ENCODE measurements around the gene CUTC.
"Not testable (repeated sequence)": the region's sequence is repeated elsewhere in the genome, so short reads cannot be mapped to it uniquely, and the experiment has no call there.

The CUTC gene

DNA sequence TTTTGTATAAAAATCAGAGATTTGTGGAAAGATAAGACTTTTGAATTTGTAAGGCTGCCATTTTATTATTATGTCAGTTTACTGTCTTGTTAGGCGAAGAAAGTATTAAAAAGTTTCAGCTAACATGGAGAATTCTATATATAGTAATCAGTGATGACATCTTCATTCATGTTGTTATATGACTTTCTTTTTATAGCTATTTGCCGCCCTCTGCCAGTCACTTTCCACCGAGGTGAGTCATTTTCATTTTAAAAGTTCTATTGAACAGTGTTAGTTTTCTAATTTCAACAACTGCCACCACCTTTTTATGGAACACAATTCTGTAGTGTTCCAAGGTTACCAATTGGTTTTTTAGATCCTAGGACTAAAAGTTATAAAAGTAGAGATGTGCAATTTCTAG, 11.8 kb downstream of the CUTC start:
- no peak for DNase-seq

- DNase-seq = not testable (repeated sequence)
Measured at GRCh38 chr10:99746166-99746565, 14.1 kb downstream of the CUTC start.

- no peak for DNase-seq
Measured at GRCh38 chr10:99748823-99749451, 16.9 kb downstream of the CUTC start.

DNA sequence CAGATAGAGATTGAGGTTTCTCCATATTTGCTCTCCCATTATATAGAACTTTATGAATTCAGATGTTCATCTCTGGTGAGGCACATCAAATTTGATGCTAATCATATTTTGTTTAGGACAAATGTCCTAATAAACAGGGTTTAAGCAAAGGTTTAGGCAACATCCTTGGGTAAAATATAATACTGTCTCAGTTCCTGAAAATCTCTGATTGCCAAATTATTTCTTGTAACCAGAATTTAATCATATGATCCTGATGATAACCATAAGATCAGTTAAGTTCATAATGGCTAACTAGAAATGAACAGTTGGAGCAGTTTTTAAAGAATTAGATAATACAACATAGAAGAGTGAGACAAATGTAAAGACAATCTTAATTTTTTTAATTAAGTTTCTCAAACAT, 18.6 kb downstream of the CUTC start:
- DNase-seq = no peak

GRCh38 chr10:99754670-99755069, 22.6 kb downstream of the CUTC start:
- no peak for DNase-seq

DNA sequence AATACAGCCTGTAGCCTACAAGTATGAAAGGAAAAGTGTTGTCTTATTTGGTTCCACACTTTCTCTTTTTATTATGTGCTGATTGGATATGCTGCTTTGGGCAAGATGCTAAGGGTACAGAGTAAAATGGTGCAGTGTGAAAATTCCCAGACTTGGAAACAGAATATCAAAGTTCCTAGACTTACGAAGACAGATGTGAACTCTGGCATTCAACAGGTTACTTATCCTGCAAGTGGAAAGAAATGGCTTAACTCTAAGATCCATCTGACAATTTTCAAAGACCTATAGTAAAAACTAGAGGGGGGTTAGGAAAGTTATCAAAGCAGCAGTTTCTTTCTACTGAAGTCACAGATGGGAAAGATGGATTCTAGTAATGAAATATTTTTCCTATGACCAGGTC, 24.1 kb downstream of the CUTC start:
- no peak for DNase-seq

- DNase-seq = no peak
Measured at GRCh38 chr10:99758211-99758891, 26.3 kb downstream of the CUTC start.

GRCh38 chr10:99760321-99760720, 28.3 kb downstream of the CUTC start:
- DNase-seq = no peak

- DNase-seq = no peak
Measured at GRCh38 chr10:99761365-99761764, 29.3 kb downstream of the CUTC start.

DNA sequence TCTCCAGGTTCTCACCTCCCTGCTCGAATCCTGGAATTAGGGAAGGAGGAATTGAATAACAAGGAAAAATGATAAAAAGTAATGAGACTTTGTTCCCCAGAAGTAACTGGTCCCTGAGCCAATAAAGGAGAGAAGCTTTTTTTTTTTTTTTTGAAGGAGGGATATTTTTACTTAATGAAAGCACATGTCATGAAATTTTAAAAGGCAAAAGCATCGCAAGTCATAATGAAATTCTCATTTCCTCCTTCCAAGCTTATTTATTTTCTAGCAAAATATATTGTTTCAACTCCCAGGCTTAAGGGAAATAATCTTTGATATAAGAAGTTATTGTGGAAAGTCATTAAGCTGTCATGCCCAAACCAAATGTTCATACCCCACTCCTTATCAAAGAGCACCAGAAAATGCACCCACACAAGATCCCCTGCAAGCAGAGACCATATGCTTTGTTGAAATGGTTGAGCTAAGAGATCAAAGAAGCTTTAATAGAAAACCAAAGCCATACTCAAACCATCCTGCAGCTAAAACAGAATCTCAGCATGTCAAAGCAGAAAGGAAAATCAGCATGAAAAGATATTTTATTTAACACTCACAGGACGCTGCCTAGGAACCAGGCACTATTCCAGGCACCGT, 33.8 kb downstream of the CUTC start:
- no peak for DNase-seq

- peak in 1 of 5 donors; percentile 58 for DNase-seq
Measured at GRCh38 chr10:99766302-99766681, 34.3 kb downstream of the CUTC start.

DNA sequence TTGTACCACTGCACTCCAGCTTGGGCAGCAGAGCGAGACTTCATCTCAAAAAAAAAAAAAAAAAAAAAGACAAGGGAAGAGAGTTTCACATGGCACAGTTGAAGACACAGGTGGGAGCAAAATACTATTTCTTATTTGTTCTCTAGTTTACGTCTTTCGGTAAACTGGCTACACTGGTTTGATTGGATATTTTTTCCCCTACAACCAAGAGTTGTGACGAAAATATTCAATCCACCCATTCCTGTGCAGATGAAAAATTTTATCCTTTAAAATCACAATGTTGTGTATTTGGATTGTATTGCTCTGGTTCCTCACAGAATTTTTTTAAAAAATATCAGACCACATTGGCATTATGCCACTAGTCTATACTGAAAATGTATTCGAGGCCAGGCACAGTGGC, 35.9 kb downstream of the CUTC start:
- no peak for DNase-seq

DNA sequence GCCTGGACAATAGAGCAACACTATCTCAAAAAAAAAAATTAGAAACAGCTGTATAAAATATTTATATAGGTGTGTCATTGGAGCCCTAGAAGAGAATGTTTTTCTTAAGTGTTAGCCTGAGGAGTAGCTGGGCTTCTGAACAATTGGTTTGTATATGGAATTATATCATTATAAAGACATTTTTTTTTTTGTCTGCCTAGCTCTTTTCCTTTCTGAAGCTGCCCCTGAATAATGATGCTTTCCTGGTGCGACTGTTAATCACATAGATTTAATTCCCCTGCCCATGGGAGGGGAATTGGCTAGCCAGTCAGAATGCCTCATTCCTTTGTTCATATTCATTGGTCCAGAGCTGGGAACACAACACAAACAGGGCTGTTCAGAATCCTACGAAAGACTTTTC, 36.5 kb downstream of the CUTC start:
- DNase-seq = no peak

DNA sequence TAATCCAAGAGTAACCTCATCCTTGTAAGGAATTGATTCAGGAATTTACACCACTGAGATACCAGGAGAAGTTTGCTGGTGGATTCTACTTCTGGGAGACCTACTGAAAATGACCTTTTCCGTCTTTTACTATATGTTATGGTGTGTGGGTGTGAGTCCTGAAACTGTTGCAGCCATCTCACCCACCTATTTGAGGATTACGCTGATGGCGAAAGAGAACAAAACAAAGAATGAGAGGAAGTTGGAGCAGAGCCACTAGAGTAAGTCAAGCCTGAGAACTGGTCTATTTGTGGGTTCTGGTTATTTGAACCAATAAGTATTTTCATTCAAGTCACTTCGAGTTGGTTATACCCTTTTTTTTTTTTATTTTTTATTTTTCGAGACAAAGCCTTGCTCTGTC, 37.7 kb downstream of the CUTC start:
- DNase-seq = no peak

- no peak for DNase-seq
Measured at GRCh38 chr10:99770408-99771045, 38.5 kb downstream of the CUTC start.

DNA sequence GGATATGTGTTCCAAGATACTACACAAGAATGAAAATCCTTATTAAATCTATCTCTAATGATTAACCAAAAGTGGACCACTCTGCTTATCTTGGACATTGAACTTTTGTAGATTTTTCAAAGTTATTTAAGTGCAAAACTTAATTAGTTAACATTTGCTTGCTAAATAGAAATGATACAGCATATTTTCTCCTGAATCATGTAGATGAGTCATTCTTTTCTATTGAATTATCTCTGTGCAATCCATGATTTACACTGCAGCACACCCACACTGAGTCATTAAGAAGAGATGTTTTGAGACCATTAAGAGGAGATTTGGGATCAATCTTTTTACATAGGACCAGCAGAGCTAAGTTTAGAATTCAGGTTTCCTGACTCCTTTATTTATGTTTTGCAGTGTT, 43.8 kb downstream of the CUTC start:
- DNase-seq = no peak

DNA sequence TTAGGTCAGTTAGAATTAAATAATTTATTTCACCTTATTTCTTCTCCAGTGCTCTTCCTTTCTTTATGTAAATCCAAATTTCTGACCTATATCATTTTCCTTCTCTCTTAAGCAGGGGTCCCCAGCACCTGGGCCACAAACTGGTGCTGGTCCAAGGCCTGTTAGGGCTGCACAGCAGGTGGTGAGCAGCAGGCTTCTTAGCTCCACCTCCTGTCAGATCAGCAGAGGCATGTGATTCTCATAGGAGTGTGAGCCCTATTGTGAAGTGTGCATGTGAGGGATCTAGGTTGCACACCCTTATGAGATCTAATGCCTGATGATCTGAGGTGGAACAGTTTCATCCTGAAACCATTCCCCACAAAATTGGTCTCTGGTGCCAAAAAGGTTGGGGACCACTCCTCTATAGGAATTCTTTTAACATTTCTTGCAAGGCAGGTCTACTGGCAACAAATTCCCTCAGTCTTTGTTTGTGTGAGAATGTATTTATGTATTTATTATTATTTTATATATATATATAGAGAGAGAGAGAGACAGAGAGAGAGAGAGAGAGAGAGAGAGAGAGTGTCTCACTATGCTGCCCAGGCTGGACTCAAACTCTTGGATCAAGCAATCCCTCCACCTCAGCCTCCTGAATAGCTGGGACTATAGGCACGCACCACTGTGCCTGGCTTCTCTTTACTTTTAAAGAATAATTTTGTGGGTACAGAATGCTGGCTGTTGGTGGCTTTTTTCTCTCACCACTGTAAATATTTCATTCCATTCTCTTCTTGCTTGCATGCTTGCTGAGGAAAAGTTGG, 46.1 kb downstream of the CUTC start:
- no peak for DNase-seq

- DNase-seq = peak in 1 of 5 donors; percentile 33
Measured at GRCh38 chr10:99779335-99779734, 47.3 kb downstream of the CUTC start.

DNA sequence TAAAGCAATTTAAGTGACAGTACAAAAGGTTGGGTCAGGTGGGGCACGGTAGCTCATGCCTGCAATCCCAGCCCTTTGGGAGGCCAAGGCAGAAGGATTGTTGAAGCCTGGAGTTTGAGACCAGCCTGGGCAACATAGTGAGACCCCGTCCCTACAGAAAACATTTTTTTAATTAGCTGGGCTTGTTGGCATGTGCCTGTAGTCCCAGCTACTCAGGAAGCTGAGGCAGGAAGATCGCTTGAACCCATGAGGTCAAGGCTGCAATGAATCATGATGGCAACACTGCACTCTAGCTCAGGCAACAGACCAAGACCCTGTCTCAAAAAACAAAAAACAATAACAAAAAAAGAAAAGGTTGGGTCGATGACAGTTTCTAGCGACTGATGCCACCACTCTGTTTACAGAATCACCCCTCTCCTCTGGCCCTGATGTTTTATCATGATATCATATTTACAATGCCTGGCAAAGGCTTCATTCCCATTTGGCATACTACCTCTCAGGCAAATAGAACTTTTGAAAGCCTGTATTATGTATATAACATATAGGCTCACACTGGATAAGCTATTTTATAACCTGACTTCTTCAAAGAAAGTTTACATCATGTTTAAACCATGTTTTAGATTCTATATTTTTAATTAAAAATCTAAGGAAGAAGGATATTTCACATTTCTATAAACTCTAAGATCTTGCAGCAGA, 49.8 kb downstream of the CUTC start:
- DNase-seq = no peak

DNA sequence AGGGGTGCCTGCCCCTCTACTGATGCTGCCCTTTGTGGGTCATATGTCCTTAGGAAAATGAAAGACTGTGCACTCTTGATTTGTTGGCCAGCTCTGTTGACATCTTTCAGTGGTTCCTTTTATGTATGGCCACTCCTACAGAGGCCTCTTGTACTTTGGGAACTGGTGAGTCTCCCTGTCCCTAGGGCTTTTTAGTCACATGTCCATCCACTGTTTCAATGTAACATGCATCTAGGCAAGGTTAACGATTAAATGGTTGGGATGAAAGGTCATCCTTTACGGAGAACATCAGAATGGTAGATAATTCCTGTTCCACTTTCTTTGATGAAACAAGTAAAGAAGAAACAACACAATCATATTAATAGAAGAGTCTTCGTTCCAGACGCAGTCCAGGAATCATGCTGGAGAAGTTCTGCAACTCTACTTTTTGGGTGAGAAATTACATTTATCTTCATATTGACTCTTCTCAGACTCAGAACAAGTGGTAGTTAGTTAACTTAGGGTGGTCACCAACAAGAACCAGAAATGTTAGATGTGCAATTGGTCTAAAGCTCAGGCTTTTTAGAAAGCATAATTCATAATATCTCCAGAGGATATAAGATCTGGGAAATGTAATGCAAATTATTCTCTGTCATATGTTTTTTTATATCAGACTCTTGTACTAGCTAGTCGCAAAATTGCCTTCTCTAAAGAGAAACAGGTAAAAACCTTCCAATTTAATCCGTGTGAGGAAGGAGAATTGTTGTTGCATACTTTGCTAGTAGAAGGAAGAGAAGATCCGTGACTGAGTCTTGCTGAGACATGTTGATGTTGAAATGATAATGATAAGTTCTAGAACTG, 50.6 kb downstream of the CUTC start, which contains the start of gene ABCC2:
Gene ABCC2, plus strand, starts transcription at position 194 of the 840 bp plus-strand sequence. Its CDS starts 205 bp downstream, at position 399.
- no peak for DNase-seq

GRCh38 chr10:99784016-99784726, 52.1 kb downstream of the CUTC start:
- DNase-seq = no peak
